ENCODE data around the gene C21orf58. TPM values are rescaled to one million over a fixed set of nuclear protein-coding genes. Genes with fewer than 3 reads are reported as not detected.

C21orf58 gene
- total RNA-seq, 1 donor from 2014 or later = 4.7 TPM

DNA sequence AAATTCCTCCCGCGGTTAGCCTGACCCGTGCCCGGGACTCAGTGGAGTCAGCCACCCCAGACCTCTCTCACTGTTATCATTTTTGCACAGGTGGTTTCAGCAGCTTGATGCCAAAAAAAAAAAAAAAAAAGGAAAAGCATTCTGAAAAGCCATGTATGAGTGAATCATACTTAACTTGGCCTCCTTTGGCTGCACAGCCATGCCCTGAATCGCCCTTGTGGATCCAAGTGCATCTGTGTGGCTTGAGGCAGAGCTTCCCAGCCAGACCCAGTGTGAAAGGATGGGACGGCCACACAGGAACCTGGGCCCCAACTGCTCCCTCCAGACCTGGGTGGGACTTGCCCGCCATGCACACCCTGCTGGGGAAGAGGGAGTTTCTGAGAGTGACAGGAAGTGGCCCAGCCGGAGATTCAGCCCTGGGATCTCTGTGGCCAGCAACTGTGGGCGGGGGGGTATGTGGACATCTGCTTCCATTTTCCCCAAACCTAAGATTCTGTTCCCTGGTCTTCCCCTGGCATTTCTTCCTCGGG lies 29.0 kb downstream of the C21orf58 start:
- no peak for ATAC-seq

DNA sequence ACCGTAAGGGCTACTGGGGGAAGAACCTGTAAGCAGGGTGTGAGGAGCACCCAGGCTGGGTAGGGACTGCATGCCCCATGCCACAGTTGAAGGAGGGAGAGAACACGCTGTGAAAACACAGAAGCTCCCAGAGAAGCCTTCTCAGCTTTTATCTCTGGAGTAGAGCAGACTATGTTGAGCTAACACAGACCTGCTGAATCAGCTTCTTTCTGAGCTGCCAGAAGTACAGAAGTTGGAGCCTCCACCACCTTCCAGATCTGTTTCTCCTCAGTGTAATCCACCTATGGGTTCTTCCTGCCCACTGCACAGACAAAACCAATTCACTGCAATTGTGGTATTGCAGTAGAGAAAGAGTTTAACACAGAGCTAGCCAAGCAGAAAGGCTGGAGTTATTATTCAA lies 32.1 kb downstream of the C21orf58 start:
- no peak for ATAC-seq

- ATAC-seq = no peak
Measured at GRCh38 chr21:46289655-46290179, 34.0 kb downstream of the C21orf58 start.

DNA sequence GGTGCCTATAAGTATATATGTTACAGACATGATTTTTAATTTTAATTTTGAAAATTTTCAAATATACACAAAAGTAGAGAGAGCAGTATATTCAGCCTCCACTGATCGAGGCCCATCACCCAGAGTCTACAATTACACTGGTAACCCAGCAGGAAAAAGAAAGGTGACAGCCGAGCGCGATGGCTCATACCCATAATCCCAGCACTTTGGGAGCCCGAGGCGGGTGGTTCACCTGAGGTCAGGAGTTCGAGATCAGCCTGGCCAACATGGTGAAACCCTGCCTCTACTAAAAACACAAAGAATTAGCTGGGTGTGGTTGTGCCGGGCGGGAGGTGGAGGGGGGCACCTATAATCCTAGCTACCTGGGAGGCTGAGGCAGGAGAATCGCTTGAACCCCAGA lies 36.1 kb downstream of the C21orf58 start:
- ATAC-seq = no peak

DNA sequence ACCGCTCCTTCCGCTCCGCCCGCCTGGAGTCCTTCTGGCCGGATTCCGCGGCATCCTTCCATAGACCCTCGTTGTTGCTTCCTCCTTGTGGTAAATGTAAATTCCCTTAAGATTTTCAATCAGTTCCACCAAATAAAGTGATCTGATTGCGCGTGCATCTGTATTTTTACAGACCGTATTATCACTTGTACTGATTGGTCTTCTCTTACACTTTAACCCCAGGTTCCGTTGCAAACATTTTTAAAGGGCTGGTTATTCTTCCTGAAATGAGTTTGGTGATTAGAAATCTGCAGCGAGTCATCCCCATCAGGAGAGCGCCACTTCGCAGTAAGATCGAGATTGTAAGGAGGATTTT lies 37.0 kb downstream of the C21orf58 start:
- ATAC-seq = no peak

GRCh38 chr21:46285761-46286647 lies 37.7 kb downstream of the C21orf58 start, which contains the start of gene YBEY:
Gene YBEY, plus strand, starts transcription at chr21:46286342. Its CDS starts 572 bp downstream, at chr21:46286914.
- ATAC-seq = peak; percentile 92

GRCh38 chr21:46285206-46285661 lies 38.4 kb downstream of the C21orf58 start, which contains the start of gene MCM3AP:
Gene MCM3AP, minus strand, starts transcription at chr21:46285611. Its CDS starts 325 bp downstream, at chr21:46285286.
- ATAC-seq = no peak

- ATAC-seq = no peak
Measured at GRCh38 chr21:46284733-46285132, 38.9 kb downstream of the C21orf58 start.

GRCh38 chr21:46284077-46284644 lies 39.5 kb downstream of the C21orf58 start:
- no peak for ATAC-seq

GRCh38 chr21:46274797-46275390 lies 48.8 kb downstream of the C21orf58 start:
- no peak for ATAC-seq

DNA sequence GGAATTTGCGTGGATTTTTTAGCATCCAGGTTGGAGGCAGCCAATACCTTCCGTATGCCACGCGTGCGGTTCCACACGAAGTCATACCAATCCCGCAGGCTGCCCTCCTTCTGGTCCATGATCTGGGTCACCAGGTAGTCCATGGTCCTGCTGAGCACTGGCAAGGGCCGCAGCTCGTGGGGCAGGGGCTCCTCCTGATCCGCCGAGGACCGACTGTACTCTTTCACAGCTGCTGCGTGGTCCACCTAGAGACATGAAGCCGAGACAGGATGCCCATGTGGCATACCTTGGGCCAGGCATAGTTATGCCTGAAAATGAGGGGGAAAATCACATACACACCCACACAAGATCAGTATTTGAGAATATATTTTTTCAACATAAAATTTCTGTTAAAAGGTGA lies 50.3 kb downstream of the C21orf58 start:
- no peak for ATAC-seq

GRCh38 chr21:46269466-46269865 lies 54.2 kb downstream of the C21orf58 start:
- ATAC-seq = peak; percentile 39

GRCh38 chr21:46268371-46268770 lies 55.3 kb downstream of the C21orf58 start:
- ATAC-seq = no peak

DNA sequence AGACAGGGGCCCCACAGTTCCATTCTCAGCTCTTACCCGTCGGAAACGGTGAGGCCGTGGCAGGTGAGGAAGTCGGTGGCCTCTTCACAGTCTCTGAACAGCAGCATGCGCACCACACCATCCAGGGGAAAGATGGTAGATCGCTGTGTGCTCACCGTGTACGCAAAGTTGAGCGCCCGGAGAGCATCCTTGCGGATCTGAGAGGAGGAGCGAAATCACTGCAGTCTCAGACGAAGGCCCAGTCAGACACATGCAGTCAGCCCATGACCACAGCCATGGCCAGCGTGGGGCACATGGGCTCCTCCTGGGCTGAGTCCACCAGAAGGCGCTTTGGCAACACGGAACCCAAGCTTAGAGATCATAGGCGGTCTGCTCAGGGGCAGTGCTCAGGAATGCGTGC lies 56.7 kb downstream of the C21orf58 start:
- ATAC-seq = no peak

DNA sequence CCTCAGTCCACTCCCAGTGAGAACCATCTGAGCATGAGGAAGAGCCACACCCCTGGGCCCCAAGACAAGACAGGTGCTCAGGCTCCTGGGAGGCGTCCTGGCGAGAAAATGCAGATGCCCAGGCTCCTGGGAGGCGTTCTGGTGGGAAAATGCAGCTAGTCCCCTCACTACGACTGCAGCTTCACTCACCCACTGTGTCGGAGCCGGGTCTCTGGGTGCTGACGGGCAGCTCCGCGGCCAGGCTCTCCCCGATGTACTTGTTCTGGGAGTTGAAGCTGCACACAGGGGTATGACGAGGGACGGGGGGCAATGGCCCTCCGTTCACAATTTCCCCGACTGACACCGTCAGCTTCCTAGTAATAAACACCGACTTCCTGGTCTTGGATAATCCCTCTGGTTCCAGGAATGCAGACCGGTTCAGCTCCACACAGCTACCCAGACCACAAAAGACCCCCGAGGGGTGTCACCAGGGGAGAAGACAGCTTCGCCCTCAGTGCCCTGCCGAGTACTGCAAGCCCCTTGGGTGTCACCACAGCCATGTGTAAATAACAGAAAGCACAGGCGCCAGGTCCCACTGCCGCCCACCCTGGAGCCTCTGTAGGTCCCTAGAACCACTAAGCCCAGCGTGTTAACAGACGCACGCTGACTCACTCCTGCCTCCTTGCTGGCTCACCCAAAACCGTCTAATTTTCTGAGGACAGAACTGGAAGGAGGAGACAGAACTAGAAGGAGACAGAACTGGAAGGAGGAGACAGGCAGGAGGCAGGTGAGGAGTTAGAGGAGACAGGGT lies 57.7 kb downstream of the C21orf58 start:
- no peak for ATAC-seq

DNA sequence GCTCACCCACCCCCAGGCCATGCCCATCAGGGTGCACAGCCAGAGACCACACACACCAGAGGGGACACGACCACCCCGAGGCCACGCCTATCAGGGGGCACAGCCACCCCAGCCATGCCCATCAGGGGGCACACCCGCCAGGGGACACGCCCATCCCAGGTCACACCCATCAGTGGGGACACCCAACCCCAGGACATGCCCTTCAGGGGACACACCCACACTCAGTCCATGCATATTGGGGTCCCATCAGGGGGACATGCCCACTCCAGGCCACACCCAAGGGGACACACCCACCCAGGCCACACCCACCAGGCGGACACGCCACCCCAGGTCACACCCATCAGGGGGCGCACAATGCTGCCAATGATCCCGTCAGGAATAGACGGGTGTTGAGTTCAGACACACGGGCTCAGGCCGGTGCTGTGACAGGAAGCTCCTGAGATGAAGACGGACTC lies 59.0 kb downstream of the C21orf58 start:
- peak; percentile 42 for ATAC-seq

DNA sequence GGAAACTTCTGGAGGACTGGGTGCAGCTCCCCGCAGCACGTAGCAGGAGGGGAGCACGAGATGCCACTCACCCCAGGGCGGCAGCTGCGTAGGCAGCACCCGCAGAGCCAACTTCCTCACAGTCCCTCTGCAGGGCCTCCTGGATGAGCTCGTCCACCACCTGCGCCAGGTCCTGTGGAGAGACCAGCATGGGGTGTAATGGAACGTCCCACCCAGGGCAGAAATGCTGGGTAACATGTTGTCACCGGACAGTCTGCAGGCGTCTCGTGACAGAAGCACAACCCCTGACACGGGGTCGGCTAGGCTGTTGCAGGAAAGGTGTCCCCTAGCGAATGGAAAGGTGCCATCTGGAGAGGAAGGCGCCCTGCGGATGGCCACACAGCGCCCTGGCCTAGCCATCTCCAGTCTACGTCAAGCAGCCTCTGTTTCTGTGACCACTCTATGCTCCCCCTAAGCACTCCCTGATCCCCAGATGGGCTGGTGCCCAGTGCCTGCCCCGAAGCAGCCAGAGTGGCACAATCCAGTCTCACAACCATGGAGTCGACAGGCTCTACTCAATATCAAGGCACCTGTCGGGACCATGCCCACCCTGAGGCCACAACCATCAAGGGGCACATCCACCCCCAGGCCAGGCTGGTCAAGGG lies 59.5 kb downstream of the C21orf58 start:
- ATAC-seq = peak; percentile 24

DNA sequence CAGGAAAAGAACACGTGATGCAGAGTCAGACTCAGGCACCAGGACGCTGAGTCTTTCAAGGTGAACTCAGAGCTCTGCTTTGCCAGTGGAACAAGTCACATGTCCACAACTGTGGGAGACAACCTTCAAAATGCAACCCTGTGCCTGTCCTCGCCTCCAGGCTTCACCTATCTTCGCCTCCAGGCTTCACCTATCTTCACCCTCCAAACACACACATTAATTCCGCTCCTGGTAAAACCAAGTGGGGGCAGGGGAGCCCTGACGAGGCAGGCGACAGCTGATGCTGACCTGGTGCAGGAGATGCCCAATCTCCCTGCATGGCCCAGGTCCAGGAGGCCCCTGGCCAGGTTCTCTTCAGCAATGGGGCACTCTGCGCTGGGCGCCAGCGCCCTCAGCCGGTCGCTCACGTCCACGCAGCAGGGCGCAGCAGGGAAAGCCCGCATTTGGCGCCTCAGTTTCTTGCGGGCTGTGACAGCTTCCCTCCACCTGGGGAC lies 67.1 kb downstream of the C21orf58 start:
- ATAC-seq = no peak

DNA sequence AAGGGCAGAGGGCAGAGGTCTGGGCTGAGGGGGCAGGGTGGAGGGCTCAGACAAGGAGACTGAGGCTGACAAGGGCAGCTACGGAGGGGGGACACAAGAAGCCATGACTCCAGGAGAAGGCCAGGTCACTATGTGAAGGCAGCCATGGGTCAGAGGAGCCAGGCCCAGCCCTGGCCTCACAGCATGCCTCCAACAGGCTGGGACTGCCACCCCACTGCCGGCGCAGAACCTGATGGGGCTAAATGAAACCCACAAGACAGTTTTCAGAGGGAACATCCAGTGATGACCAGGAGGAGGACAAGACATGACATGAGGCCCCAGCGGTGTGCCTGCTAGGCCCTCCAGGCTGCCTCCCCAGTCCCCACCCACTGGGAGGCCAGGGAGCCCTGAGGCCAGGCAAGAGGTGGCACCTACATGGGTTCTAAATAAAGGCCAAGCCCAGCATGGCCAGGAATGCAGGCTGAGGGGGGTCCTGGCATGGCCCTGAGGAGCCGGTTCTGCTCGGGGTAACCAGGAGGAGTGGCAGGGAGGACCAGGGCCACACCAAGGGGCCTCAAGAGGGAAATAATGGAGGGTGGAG lies 67.8 kb downstream of the C21orf58 start:
- no peak for ATAC-seq

DNA sequence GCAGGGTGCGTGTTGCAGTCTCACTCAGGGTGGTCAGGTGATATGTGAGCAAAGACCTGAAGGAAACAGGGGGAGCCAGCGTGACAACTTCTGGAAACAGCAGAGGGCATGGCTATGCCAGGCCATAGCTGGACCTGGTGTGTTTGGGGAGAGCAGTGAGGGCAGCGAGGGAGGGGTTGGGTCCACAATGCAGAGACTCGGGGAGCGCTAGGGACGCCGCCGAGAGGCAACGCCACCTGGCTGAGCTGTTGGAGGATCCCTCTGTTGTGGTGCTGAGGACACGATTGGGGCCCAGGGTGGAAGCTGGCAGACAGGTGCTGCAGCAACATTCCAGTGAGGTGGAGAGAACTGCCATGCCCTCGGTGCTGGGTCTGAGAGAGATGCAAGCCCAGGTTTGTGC lies 68.5 kb downstream of the C21orf58 start:
- no peak for ATAC-seq

Measured in esophagus mucosa (tissue), 1 donor.